DOHH2 (cell line): ENCODE measurements around the gene AMACR.

Source experiments
- CTCF ChIP-seq: fragments of 200-600 bp; sonication (generic); IDR thresholded peaks from one replicate; pipeline ENCODE4 v1.5.1; 2014; ENCODE audit warnings: antibody characterized with exemption, mild to moderate bottlenecking, low read depth, low read length; ENCODE audit not compliant: poor library complexity, severe bottlenecking
- EZH2phosphoT487 ChIP-seq: fragments of 200-600 bp; sonication (generic); IDR thresholded peaks from 2 replicates; pipeline ENCODE4 v1.6.1; 2017; ENCODE audit warnings: borderline replicate concordance, mild to moderate bottlenecking, antibody characterized with exemption, low read length, moderate library complexity, mixed read lengths

GRCh38 chr5:34007201-34007620 is 639 bp downstream of the AMACR start:
- no peak for TF ChIP-seq CTCF
- TF ChIP-seq EZH2phosphoT487, result no peak
